Measurements from ENCODE around the gene KLHL28.
"Not testable (repeated sequence)": the region's sequence is repeated elsewhere in the genome, so short reads cannot be mapped to it uniquely, and the experiment has no call there.

KLHL28 gene

DNA sequence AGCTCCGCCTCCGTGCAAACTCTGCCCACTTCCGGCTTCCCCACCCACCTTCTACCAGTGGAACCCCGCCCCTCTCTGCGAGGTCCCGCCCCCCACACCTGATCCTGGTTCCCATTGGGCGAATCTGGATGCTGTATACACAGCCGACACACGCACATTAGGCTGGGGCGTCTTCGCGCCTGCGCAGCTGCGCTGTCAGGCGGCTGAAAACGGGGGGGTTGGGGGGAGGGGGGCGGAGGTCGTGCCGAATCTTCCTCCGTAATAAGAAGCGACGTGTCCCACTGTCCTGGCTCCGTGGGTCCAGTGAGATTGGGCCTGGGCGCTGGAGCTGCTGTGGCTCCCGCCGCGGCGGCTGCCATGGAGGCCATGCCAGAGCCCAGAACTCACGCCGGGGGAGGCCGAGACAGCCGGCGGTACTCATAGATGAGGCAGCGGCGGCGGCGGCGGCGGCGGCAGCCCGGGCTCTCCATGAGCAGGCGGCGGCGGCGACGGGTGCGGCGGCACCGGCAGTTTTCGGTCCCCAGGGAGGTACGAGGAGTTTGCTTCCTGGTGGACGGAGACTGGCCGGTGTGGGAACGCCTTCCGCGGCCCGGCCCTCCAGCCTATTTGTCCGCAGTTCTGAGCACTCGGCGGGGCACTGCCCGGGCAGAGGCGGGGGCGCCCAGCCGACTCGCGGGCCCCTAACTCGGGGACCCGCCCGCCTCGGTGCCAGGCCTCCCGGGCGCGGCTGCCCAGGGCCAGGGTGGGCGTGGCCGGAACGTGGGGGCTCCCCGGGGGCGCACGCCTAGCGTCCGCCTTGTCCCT, 64.5 kb downstream of the KLHL28 start:
- peak; percentile 96 to 97 for DNase-seq (ENCODE audit: low read depth in 2 of 2)

DNA sequence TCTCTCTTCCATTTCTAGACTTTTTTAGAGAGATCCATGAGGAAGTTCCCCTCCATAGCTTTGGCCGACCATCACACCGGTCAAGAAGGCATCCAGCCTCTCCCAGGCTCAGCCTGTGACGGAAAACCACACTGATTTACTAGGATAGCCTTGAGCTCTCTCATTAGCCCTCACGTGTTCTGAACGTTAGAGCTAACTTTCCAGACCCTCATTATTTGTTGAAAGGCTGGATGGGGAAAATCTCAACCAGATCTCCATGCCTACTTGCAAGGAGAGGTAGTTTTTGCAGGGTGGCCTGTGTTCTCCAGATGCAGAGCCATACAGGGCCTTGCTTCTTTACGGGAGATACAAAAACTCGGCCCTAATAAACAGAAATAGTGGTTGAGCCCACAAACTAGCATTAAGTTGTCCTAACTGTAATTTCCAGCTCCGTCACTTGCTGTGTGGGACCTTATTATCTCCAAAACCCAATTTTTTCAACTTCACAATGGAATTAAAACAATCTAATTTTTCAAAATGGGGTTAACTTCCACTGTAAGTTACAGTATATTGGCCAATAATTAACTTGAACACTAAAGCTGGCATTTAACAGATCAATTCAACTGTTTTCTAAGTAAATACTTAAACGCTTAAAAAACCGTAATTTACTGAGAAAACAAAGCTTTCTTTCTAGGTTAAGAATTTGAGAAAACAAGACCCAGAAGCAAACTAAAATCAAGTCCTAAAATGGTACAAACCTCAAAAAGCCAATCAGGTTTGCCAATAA, 65.3 kb downstream of the KLHL28 start:
- no peak for DNase-seq (ENCODE audit: low read depth in 2 of 2)

DNA sequence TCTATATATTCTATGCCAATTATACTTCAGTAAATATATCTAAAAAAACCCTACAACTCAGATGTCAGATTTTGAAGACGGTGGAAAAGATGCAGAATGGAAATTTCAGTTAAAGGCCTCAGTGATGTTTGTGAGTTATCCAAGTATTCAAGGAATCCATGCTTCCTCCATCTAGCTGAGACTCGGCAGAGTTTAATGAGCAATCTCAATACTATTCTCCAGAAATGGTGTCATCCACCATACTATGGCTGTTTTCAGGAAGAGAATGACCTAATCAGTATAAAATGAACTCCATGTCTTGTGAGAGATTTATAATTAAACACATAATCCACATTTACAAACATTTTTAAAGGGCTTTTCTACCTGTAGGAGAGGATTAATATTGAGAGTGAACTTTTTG, 66.0 kb downstream of the KLHL28 start:
- DNase-seq (ENCODE audit: low read depth in 2 of 2) = no peak

DNA sequence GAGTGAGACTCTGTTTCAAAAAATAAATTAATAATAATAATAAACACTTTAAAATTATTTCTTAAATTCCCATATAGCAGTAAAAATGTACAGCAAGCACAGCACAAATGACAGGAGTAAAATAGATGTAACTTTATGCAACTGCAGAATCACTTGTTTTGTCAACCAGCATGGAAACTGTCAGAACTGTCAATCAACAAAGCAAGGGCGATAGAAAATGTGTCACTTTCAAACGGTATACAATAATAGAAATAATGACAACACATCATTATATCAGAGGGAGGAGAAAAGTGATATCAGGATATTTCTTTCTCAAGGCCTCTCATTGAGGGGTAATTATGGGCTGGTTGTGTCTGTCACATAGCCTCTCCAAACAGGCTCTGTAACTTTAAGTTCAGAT, 68.2 kb downstream of the KLHL28 start:
- DNase-seq (ENCODE audit: low read depth in 2 of 2) = no peak

DNA sequence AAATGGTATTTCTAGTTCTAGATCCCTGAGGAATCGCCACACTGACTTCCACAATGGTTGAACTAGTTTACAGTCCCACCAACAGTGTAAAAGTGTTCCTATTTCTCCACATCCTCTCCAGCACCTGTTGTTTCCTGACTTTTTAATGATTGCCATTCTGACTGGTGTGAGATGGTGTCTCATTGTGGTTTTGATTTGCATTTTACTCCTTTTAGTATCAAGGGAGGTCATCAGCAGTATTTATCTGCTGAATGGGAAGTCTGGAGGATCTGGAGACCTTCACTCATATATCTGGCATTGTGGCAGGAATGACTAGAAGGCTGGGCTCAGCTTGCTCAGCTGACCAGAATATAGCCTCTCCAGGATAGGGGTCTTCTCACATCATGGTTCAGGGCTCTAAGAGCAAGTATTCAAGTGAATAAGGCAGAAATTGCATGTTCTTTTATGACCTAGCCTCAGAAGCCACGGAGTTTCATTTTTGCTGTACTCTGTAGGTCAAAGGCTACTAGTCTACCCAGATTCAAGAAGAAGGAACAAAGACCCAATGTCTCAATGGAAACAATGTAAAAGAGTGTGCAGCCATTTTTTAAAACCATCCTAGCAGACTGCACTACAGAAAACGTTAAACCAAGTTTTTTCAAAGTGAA, 69.9 kb downstream of the KLHL28 start:
- not testable (repeated sequence) for DNase-seq (ENCODE audit: low read depth in 2 of 2)

DNA sequence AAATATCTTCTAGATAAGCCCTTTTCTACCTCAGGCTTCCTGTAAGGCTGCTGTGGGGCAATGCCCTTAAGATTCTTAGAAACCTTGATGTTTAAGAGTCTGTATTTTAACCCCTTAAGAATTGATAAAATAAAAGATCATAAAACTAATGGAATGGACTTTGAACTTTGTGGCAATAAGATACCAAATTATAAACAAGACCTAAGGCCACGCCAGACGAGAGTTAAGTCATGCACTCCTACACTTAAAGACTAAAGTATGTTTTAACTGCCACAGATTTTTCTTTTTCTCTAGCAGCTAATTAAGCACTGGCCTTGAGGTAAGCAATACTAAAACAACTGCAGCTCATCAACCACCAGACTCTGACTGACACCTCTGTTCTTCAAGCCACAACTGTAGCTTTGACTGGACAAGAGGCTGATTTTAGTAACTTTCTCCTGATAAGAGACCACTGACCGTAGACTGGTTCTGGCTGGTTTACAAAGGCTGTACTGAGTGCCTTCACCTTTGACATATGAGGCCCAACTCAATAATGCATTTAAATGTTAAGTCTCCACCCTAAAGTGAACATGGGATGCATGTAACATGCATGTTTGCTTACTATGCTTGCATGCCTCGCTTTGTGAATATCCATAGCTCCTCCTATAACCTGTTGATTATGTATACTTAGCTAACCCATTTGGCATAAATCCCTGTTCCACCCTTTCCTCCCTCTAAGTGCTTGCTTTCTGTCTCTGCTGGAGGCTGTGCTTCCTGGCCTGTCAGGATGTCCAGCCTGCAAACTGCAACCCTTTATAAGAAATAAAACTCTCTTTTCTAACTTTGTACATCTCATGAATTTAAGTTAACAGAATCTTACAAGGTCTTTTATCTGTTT, 71.9 kb downstream of the KLHL28 start:
- DNase-seq (ENCODE audit: low read depth in 2 of 2) = no peak

DNA sequence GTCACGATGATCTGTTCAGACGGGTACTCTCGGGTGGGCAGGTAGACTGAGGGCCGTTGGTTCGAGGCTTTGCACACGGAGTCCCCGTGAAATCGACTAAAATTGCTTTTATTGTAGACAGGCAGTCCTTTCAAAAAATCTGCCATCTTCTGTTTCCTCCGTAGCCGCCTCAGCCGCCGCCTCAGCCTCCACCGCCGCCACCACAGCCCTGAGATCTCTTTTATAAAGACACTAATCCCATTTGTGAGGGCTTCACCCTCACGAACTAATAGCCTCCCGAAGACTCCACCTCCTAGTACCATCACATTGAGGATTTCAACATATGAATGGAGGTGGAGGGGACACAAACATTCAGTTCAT, 74.2 kb downstream of the KLHL28 start:
- DNase-seq (ENCODE audit: low read depth in 2 of 2) = no peak

DNA sequence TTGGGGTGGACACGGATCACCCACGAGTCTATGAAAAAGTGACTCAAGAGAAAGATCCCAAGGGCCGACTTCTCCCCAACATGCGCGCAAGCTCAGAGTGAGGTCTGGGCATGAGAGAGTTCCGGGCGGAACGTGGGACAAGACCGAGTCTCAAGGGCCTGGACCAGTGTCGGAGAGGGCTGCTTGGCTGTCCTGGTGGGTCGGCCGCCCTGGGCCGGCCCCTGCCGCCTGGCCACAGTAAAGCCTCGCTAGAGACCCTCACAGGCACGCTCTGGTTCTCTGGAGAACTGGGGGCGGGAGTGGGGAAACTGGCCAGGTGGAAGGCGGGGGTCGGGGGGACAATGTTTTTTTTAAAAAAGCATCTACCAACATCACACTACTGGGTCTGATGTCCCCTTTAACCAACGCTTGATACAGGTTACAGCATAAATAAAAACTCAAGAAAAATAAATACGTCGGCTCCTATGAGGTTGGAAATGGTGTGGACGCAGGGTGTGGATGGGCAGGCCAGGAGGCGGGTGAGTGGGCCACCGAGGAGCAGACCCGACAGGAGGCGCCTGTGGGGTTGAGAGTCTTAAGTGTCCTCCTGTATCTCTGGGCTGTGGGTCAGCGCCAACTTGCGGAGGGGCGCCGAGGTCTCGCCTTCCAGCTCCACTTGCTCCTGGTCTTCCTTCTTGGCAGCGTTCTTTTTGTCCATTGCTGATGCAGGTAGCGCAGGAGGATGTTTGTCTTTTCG, 74.7 kb downstream of the KLHL28 start:
- DNase-seq (ENCODE audit: low read depth in 2 of 2) = no peak

DNA sequence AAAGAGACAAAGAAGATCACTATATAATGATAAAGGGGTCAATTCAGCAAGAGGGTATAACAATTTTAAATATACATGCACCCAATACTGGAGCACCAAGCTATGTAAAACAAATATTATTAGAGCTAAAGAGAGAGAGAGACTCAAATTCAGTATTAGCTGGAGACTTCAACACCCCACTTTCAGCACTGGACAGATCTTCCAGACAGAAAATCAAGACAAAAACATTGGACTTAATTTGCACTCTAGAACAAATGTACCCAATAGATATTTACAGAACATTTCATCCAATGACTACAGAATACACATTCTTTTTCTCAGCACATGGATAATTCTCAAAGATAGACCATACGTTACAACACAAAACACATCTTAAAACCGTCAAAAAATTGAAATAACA, 81.0 kb downstream of the KLHL28 start:
- no peak for DNase-seq (ENCODE audit: low read depth in 2 of 2)

Data from stimulated activated CD4-positive, alpha-beta T cell treated with anti-CD3 and anti-CD28 coated beads, Interleukin-1b, Interleukin-23, amount 100 ng/mL, for 1 hour (primary cell).